ENCODE results near the gene PTPRK. TPM values are rescaled to one million over a fixed set of nuclear protein-coding genes. Genes with fewer than 3 reads are reported as not detected.

PTPRK gene
- total RNA-seq, 4 donors from 2014 or later: 34.6 to 56.5 (median 47.0) TPM

DNA sequence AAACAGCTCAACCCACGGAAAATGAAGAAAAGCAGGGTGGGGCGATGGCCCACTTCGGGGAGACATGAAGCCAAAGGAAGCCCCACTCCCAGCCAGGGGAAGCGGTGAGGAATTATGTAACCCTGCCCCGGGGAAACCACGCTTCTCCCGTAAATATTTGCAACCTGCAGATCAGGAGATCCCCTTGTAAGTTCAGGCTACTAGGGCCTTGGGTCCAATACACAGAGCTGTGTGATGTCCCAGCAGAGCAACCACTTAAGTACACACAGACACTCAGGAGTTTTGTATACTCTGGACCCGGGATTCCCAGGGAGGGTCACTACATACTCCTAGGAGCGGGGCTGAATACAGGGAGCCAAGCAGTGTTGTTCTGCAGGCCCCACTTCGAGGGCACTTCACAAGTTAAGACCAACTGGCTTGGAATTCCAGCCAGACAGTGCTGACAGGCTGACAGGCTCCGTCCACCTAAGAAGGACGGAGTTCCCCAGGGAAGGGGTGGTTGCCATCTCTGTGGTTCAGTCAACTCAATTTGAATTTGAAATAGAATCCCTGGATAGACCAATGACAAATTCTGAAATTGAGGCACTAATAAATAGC lies 318.1 kb downstream of the PTPRK start:
- Histone ChIP-seq H3K4me1 (no peaks in the 10 kb centered on the region), H3K4me3 (replicated peaks in 1 of 3) (no peak overlapping the region), H3K9me3 (no peaks in the 10 kb centered on the region), H3K27me3 (no peaks in the 10 kb centered on the region), H3K36me3 (no peaks in the 10 kb centered on the region), H3K27ac (no peak overlapping the region)
- intact Hi-C loops (cut with DNase I): no loop called here
- WGBS, 2 donors: 67 to 71% methylated on average over 10 to 12 of the region's 12 CpGs
- DNase-seq: peak in 1 of 2 donors; percentile 4
- no peak for TF ChIP-seq POLR2A (IDR thresholded peaks at IDR 0.05)
- TF ChIP-seq, protein P1, sequence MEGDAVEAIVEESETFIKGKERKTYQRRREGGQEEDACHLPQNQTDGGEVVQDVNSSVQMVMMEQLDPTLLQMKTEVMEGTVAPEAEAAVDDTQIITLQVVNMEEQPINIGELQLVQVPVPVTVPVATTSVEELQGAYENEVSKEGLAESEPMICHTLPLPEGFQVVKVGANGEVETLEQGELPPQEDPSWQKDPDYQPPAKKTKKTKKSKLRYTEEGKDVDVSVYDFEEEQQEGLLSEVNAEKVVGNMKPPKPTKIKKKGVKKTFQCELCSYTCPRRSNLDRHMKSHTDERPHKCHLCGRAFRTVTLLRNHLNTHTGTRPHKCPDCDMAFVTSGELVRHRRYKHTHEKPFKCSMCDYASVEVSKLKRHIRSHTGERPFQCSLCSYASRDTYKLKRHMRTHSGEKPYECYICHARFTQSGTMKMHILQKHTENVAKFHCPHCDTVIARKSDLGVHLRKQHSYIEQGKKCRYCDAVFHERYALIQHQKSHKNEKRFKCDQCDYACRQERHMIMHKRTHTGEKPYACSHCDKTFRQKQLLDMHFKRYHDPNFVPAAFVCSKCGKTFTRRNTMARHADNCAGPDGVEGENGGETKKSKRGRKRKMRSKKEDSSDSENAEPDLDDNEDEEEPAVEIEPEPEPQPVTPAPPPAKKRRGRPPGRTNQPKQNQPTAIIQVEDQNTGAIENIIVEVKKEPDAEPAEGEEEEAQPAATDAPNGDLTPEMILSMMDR (IDR thresholded peaks at IDR 0.05): no peak

DNA sequence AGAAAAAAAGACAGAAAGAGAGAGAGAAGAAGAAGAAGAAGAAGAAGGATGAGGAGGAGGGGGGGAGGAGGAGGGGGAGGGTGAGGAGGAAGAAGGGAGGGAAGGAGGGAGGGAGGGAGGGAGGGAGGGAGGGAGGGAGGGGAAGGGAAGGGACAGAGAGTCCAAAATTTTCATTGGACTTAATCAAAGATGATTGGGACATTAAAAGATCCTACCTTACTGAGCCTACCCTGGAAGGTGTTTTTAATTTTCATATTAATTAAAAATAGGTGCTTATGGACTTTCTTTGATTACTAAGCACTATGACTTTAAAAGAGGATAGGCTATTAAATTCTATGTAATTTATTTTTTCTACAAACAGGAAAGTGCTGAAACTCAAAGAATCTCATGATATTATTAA lies 319.6 kb downstream of the PTPRK start:
- H3K4me3 ChIP-seq (replicated peaks in 1 of 3): no peak overlapping the region
- DNase-seq: no peak
- no peaks in the 10 kb centered on the region for H3K36me3 ChIP-seq
- intact Hi-C loops (cut with DNase I): no loop called here
- no peaks in the 10 kb centered on the region for H3K27me3 ChIP-seq
- H3K4me1 ChIP-seq: no peaks in the 10 kb centered on the region
- H3K27ac ChIP-seq: no peak overlapping the region
- no peaks in the 10 kb centered on the region for H3K9me3 ChIP-seq
- TF ChIP-seq, protein P1 (IDR thresholded peaks at IDR 0.05): no peak
- TF ChIP-seq POLR2A (IDR thresholded peaks at IDR 0.05): no peak

DNA sequence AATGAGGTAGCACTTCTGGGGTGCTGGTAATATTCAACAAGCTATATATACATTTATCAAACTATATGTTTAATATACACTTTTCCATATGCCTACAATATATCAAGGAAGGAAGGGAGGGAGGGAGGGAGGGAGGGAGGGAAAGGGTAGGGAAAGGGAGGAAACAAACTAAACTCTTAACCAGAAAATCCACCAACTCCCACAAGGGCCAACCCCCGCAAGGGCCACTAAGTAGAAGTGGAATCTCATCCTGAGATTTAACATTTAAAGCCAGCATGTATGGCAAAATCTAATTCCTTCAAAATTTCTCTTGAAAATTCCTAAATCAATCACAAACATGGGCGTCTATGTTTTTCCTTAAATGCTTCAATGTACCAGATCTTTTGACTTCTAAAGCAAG lies 320.9 kb downstream of the PTPRK start:
- H3K27ac ChIP-seq: no peak overlapping the region
- H3K36me3 ChIP-seq: no peaks in the 10 kb centered on the region
- WGBS, 2 donors: 97 to 99% methylated on average over 2 of the region's 2 CpGs
- intact Hi-C loops (cut with DNase I): no loop called here
- H3K4me1 ChIP-seq: no peaks in the 10 kb centered on the region
- TF ChIP-seq POLR2A (IDR thresholded peaks at IDR 0.05): no peak
- TF ChIP-seq, protein P1 (IDR thresholded peaks at IDR 0.05): no peak
- no peak for DNase-seq
- no peaks in the 10 kb centered on the region for H3K9me3 ChIP-seq
- H3K4me3 ChIP-seq (replicated peaks in 1 of 3): no peak overlapping the region
- H3K27me3 ChIP-seq: no peaks in the 10 kb centered on the region

DNA sequence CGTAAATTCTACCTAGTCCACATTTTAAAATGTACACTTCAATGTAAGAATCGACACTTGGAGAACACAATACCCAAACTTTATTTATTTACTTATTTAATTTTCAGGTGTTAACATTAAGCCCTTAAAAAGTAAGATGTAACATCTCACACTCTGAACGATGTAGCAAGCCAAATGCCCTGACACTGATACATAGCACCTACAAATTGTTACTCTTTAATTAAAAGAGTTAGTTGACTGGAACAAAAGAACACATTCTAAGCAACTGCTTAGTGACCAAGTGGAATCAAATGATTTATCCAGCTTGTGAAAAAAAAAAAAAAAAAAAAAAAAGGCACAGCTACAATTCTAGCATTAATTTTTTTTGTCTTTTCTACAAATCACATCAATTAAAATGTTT lies 327.4 kb downstream of the PTPRK start:
- H3K27me3 ChIP-seq: no peaks in the 10 kb centered on the region
- no peak for DNase-seq
- no peaks in the 10 kb centered on the region for H3K36me3 ChIP-seq
- H3K4me1 ChIP-seq: no peaks in the 10 kb centered on the region
- TF ChIP-seq, protein P1 (IDR thresholded peaks at IDR 0.05): no peak
- TF ChIP-seq POLR2A (IDR thresholded peaks at IDR 0.05): no peak
- H3K27ac ChIP-seq: no peak overlapping the region
- no peak overlapping the region for H3K4me3 ChIP-seq (replicated peaks in 1 of 3)
- no peaks in the 10 kb centered on the region for H3K9me3 ChIP-seq
- 89 to 91% methylated on average over 3 of the region's 3 CpGs for WGBS, 2 donors
- intact Hi-C loops (cut with DNase I): no loop called here

DNA sequence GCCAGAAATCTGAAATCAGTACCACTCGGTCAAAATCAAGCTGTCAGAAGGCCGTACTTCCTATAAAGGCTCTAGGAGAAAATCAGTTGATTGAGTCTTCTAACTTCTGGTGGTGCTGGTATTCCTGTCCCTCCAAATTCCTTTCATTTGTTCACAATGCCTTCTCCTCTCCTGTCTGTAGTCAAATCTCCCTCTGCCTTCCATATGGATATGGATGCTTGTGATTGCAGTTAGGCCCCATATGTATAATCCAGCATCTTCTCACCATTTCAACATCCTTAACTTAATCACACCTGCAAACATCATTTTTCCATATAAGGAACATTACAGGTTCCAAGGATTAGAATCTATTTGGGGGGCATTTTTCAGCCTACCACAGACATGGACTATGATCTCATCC lies 331.7 kb downstream of the PTPRK start:
- no peaks in the 10 kb centered on the region for H3K9me3 ChIP-seq
- H3K4me1 ChIP-seq: no peaks in the 10 kb centered on the region
- DNase-seq: no peak
- TF ChIP-seq POLR2A (IDR thresholded peaks at IDR 0.05): no peak
- TF ChIP-seq, protein P1 (IDR thresholded peaks at IDR 0.05): no peak
- H3K27ac ChIP-seq: no peak overlapping the region
- no peaks in the 10 kb centered on the region for H3K27me3 ChIP-seq
- no peak overlapping the region for H3K4me3 ChIP-seq (replicated peaks in 1 of 3)
- WGBS, 2 donors: 89 to 96% methylated on average over 2 of the region's 2 CpGs
- no peaks in the 10 kb centered on the region for H3K36me3 ChIP-seq
- intact Hi-C loops (cut with DNase I): no loop called here

All from thyroid gland (tissue), 4 donors.